Skeletal muscle tissue (tissue), 4 donors: ENCODE data around the gene CDH4. TPM values are rescaled to one million over a fixed set of nuclear protein-coding genes. Genes with fewer than 3 reads are reported as not detected.

Experiments
- H3K27ac ChIP-seq: one replicate; pipeline ENCODE4 v1.7.0; 2013; ENCODE audit warnings: mild to moderate bottlenecking, low read depth, low read length, inconsistent platforms
- H3K27me3 ChIP-seq, 3 donors: one replicate each; pipeline ENCODE4 v1.7.0; 2013; ENCODE audit warnings: low read length in 3 of 3; ENCODE audit not compliant: control insufficient read depth in 3 of 3, insufficient read depth in 3 of 3
- H3K36me3 ChIP-seq, 3 donors: one replicate each; pipeline ENCODE4 v1.7.0; 2013; ENCODE audit warnings: low read length in 3 of 3; ENCODE audit not compliant: control insufficient read depth in 3 of 3, insufficient read depth in 3 of 3
- H3K4me1 ChIP-seq, 3 donors: one replicate each; pipeline ENCODE4 v1.7.0; 2013; ENCODE audit warnings: low read length in 3 of 3, mild to moderate bottlenecking in 3 of 3; ENCODE audit not compliant: control insufficient read depth in 3 of 3, insufficient read depth in 3 of 3
- H3K4me3 ChIP-seq, 3 donors: one replicate each; pipeline ENCODE4 v1.7.0; 2013; ENCODE audit warnings: low read length in 3 of 3
- H3K9ac ChIP-seq, 3 donors: one replicate each; pipeline ENCODE4 v1.7.0; 2013; ENCODE audit warnings: low read length in 3 of 3, mild to moderate bottlenecking in 3 of 3, moderate library complexity in 2 of 3, low read depth in 1 of 3
- H3K9me3 ChIP-seq, 3 donors: one replicate each; pipeline ENCODE4 v1.7.0; 2013; ENCODE audit warnings: low read length in 3 of 3; ENCODE audit not compliant: control insufficient read depth in 3 of 3
- total RNA-seq: library from RNA; depleted of rRNA; stranded (reverse); fragments of >200 nt; gene quantifications from one replicate; pipeline ENCODE4 v1.2.3, GENCODE V29; 2014
- donor health status: Osteomylitis.

Gene CDH4
- total RNA-seq, 1 donor from 2014 or later = 0.52 TPM

DNA sequence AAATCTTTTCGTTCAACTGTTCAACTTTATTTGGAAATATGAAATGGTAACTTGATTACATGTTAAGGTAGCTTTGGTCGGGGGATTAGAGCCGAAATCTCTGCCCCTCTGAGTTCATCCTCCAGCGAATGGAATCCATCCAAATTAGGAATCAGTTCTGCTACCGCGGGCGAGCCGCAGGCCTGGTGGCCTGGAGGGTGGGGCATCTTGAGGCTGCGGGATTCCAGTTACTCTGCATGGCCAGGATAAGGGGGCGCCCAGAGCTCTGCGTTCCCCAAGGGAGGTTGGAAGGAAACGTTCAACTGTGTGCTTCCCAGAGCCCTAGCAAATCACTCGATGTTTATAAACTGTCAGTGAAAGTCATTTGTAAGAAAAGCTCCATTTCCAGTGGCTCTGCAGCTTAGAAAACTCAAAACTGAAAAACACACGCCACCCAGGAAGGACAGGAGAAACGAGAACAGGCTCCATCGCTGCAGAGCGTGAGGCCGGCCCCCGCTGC is 551.4 kb downstream of the CDH4 start:
- peaks cover 0 to 8% (median 1%) of the 10 kb centered on the region in 3 donors for H3K4me1 ChIP-seq
- no peak overlapping the region for H3K4me3 ChIP-seq
- H3K36me3 ChIP-seq = no peaks in the 10 kb centered on the region
- H3K9me3 ChIP-seq = no peaks in the 10 kb centered on the region
- no peak overlapping the region for H3K27ac ChIP-seq
- peaks cover 70 to 72% (median 72%) of the 10 kb centered on the region in 3 donors for H3K27me3 ChIP-seq
- no peak overlapping the region for H3K9ac ChIP-seq

- Histone ChIP-seq H3K36me3 (no peaks in the 10 kb centered on the region), H3K27me3 (peaks cover 70 to 75% (median 72%) of the 10 kb centered on the region in 3 donors)
Observed at GRCh38 chr20:61803915-61804751, 552.1 kb downstream of the CDH4 start.

GRCh38 chr20:61804752-61805295 is 552.8 kb downstream of the CDH4 start:
- Histone ChIP-seq H3K9ac (no peak overlapping the region), H3K4me1 (peaks cover 0 to 8% (median 2%) of the 10 kb centered on the region in 3 donors), H3K9me3 (no peaks in the 10 kb centered on the region), H3K27ac (no peak overlapping the region), H3K27me3 (peaks cover 70 to 80% (median 78%) of the 10 kb centered on the region in 3 donors), H3K4me3 (no peak overlapping the region), H3K36me3 (no peaks in the 10 kb centered on the region)

More at GRCh38 chr20:61803915-61804751, 552.1 kb downstream of the CDH4 start:
- H3K27ac ChIP-seq = no peak overlapping the region
- no peak overlapping the region for H3K4me3 ChIP-seq
- H3K9me3 ChIP-seq = no peaks in the 10 kb centered on the region
- H3K9ac ChIP-seq = no peak overlapping the region
- H3K4me1 ChIP-seq = peaks cover 0 to 8% (median 2%) of the 10 kb centered on the region in 3 donors

- Histone ChIP-seq H3K4me3 (no peak overlapping the region), H3K27me3 (peaks cover 70 to 76% (median 75%) of the 10 kb centered on the region in 3 donors), H3K4me1 (peaks cover 0 to 8% (median 2%) of the 10 kb centered on the region in 3 donors), H3K9ac (no peak overlapping the region), H3K9me3 (no peaks in the 10 kb centered on the region), H3K36me3 (no peaks in the 10 kb centered on the region), H3K27ac (no peak overlapping the region)
Observed at GRCh38 chr20:61805365-61805764, 553.3 kb downstream of the CDH4 start.

GRCh38 chr20:61805781-61806180 is 553.7 kb downstream of the CDH4 start:
- H3K27ac ChIP-seq = no peak overlapping the region
- peaks cover 69 to 72% (median 71%) of the 10 kb centered on the region in 3 donors for H3K27me3 ChIP-seq
- H3K9ac ChIP-seq = no peak overlapping the region
- H3K9me3 ChIP-seq = no peaks in the 10 kb centered on the region
- no peak overlapping the region for H3K4me3 ChIP-seq
- H3K36me3 ChIP-seq = no peaks in the 10 kb centered on the region
- H3K4me1 ChIP-seq = peaks cover 0 to 8% (median 2%) of the 10 kb centered on the region in 3 donors

GRCh38 chr20:61806314-61806713 is 554.3 kb downstream of the CDH4 start:
- Histone ChIP-seq H3K4me3 (no peak overlapping the region), H3K27me3 (peaks cover 63 to 67% (median 67%) of the 10 kb centered on the region in 3 donors), H3K9ac (no peak overlapping the region), H3K27ac (no peak overlapping the region), H3K4me1 (peaks cover 0 to 8% (median 2%) of the 10 kb centered on the region in 3 donors), H3K36me3 (no peaks in the 10 kb centered on the region), H3K9me3 (no peaks in the 10 kb centered on the region)

GRCh38 chr20:61806995-61807394 is 554.9 kb downstream of the CDH4 start:
- Histone ChIP-seq H3K36me3 (no peaks in the 10 kb centered on the region), H3K4me3 (no peak overlapping the region), H3K4me1 (peaks cover 0 to 8% (median 2%) of the 10 kb centered on the region in 3 donors), H3K27me3 (peaks cover 56 to 60% (median 60%) of the 10 kb centered on the region in 3 donors), H3K9me3 (no peaks in the 10 kb centered on the region), H3K9ac (no peak overlapping the region), H3K27ac (no peak overlapping the region)

- no peak overlapping the region for H3K4me3 ChIP-seq
- no peaks in the 10 kb centered on the region for H3K9me3 ChIP-seq
- no peak overlapping the region for H3K9ac ChIP-seq
- no peaks in the 10 kb centered on the region for H3K36me3 ChIP-seq
- H3K4me1 ChIP-seq = peaks cover 0 to 8% (median 2%) of the 10 kb centered on the region in 3 donors
- H3K27ac ChIP-seq = no peak overlapping the region
- H3K27me3 ChIP-seq = peaks cover 50 to 57% (median 54%) of the 10 kb centered on the region in 3 donors
Observed at GRCh38 chr20:61807471-61808160, 555.6 kb downstream of the CDH4 start.

DNA sequence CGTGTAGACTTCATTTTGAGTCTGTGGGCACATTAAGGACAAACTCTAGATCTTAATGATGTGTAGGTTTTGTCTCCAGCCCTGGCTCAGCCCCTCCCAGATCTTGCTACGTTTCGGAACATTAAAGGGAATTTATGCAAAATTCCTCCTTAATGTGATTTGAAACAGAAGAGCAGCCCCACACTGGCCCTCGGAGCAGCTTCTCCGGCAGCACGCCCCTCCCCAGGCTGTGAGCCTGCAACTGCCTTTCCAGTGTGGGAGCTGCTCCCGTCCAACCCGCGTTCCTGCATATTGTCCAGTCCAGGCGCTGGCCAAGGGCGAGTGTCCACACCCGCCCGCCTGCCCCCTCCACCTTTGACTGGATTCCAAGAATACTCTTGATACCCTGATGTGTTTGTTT is 556.4 kb downstream of the CDH4 start:
- Histone ChIP-seq H3K9ac (no peak overlapping the region), H3K4me3 (no peak overlapping the region), H3K9me3 (no peaks in the 10 kb centered on the region), H3K4me1 (peaks cover 0 to 6% (median 2%) of the 10 kb centered on the region in 3 donors), H3K27ac (no peak overlapping the region), H3K36me3 (no peaks in the 10 kb centered on the region), H3K27me3 (peaks cover 43 to 55% (median 49%) of the 10 kb centered on the region in 3 donors)
